Thoracic aorta (tissue), 2 donors: Measurements from ENCODE around the gene BPIFB6. TPM values are rescaled to one million over a fixed set of nuclear protein-coding genes. Genes with fewer than 3 reads are reported as not detected.

ENCODE experiments used
- ATAC-seq: fragments of 150-250 bp; one replicate; pipeline ENCODE4 v1.8.0; 2017; ENCODE audit warnings: low read depth; ENCODE audit not compliant: insufficient number of reproducible peaks, low FRiP score
- DNase-seq: peaks from one replicate; pipeline ENCODE4 v3.0.0-alpha.2; 2020; ENCODE audit warnings: low spot score
- H3K27ac ChIP-seq, 2 donors: fragments of 200-600 bp; sonication (generic); 1 replicate in 1 of 2; 2 replicates in 1 of 2; pipeline ENCODE4 v1.5.1; 2016; ENCODE audit warnings: mild to moderate bottlenecking in 2 of 2, moderate library complexity in 2 of 2
- H3K27me3 ChIP-seq: fragments of 200-600 bp; sonication (generic); replicated peaks from 2 replicates; pipeline ENCODE4 v1.6.0; 2016; ENCODE audit warnings: mild to moderate bottlenecking; ENCODE audit not compliant: insufficient read depth
- H3K36me3 ChIP-seq: fragments of 200-600 bp; sonication (generic); one replicate; pipeline ENCODE4 v1.5.1; 2016
- H3K4me1 ChIP-seq, 2 donors: fragments of 200-600 bp; sonication (generic); 1 replicate in 1 of 2; 2 replicates in 1 of 2; pipeline versions ENCODE4 v1.5.1 to v1.6.0; 2016; ENCODE audit warnings: low read depth in 2 of 2, mild to moderate bottlenecking in 1 of 2; ENCODE audit not compliant: control insufficient read depth in 1 of 2
- H3K4me3 ChIP-seq: fragments of 200-600 bp; sonication (generic); 2 replicates; pipeline ENCODE4 v1.5.1; 2016; ENCODE audit warnings: mild to moderate bottlenecking
- H3K9me3 ChIP-seq: fragments of 200-600 bp; sonication (generic); 2 replicates; pipeline ENCODE4 v1.5.1; 2016
- CTCF ChIP-seq: fragments of 200-600 bp; sonication (generic); IDR thresholded peaks from one replicate; pipeline ENCODE4 v1.5.1; 2019; ENCODE audit warnings: antibody characterized with exemption
- total RNA-seq, 2 donors: library from RNA; depleted of rRNA; stranded (reverse); fragments of >200 nt; gene quantifications; one replicate each; pipeline versions ENCODE4 v1.1.0 to v1.2.3, GENCODE V29; 2016

Gene BPIFB6
- total RNA-seq, 2 donors from 2014 or later, result not detected

- no peak for DNase-seq
- no peaks in the 10 kb centered on the region for H3K36me3 ChIP-seq
These were observed 35.6 kb upstream of the BPIFB6 start for GRCh38 chr20:32995802-32996201.

GRCh38 chr20:32997431-32997830, 34.0 kb upstream of the BPIFB6 start:
- Histone ChIP-seq H3K4me3 (no peak overlapping the region), H3K27me3 (no peaks in the 10 kb centered on the region), H3K27ac (no peak overlapping the region), H3K4me1 (no peaks in the 10 kb centered on the region), H3K9me3 (peaks cover 3% of the 10 kb centered on the region), H3K36me3 (no peaks in the 10 kb centered on the region)
- no peak for ATAC-seq
- no peak for DNase-seq
- no peak for TF ChIP-seq CTCF

More at GRCh38 chr20:32995802-32996201, 35.6 kb upstream of the BPIFB6 start:
- no peak overlapping the region for H3K4me3 ChIP-seq
- ATAC-seq, result no peak
- H3K9me3 ChIP-seq, result peaks cover 3% of the 10 kb centered on the region
- no peaks in the 10 kb centered on the region for H3K27me3 ChIP-seq
- no peaks in the 10 kb centered on the region for H3K4me1 ChIP-seq
- no peak overlapping the region for H3K27ac ChIP-seq
- TF ChIP-seq CTCF, result no peak

GRCh38 chr20:32999603-33000250, 31.7 kb upstream of the BPIFB6 start:
- TF ChIP-seq CTCF, result no peak
- no peaks in the 10 kb centered on the region for H3K4me1 ChIP-seq
- H3K36me3 ChIP-seq, result no peaks in the 10 kb centered on the region
- DNase-seq (no peak), ATAC-seq (no peak)
- H3K27ac ChIP-seq, result no peak overlapping the region
- no peaks in the 10 kb centered on the region for H3K27me3 ChIP-seq
- peaks cover 3% of the 10 kb centered on the region for H3K9me3 ChIP-seq
- H3K4me3 ChIP-seq, result no peak overlapping the region

- Histone ChIP-seq H3K27ac (no peak overlapping the region), H3K4me1 (no peaks in the 10 kb centered on the region), H3K9me3 (no peaks in the 10 kb centered on the region), H3K4me3 (no peak overlapping the region), H3K36me3 (no peaks in the 10 kb centered on the region), H3K27me3 (no peaks in the 10 kb centered on the region)
- no peak for ATAC-seq
- no peak for DNase-seq
- TF ChIP-seq CTCF, result no peak
These were observed 30.5 kb upstream of the BPIFB6 start for GRCh38 chr20:33000802-33001466.

- DNase-seq (no peak), ATAC-seq (no peak)
- Histone ChIP-seq H3K4me3 (no peak overlapping the region), H3K27ac (no peak overlapping the region), H3K27me3 (no peaks in the 10 kb centered on the region), H3K36me3 (no peaks in the 10 kb centered on the region), H3K9me3 (no peaks in the 10 kb centered on the region), H3K4me1 (no peaks in the 10 kb centered on the region)
- TF ChIP-seq CTCF, result no peak
These were observed 29.2 kb upstream of the BPIFB6 start for GRCh38 chr20:33002087-33002808.
